GM19099 (cell line): Measurements from ENCODE around the gene UNC93B1.

ENCODE experiments used
- POLR2A ChIP-seq: IDR thresholded peaks from 3 replicates; pipeline ENCODE4 v1.6.1; 2011; ENCODE audit warnings: low read depth; ENCODE audit not compliant: insufficient read length; ENCODE audit errors: extremely low read depth

Gene UNC93B1

GRCh38 chr11:68009391-68010089 is 5.6 kb upstream of the UNC93B1 start:
- no peak for TF ChIP-seq POLR2A

- TF ChIP-seq POLR2A = no peak
These were observed 4.8 kb upstream of the UNC93B1 start for GRCh38 chr11:68008381-68009337.

- TF ChIP-seq POLR2A = no peak
These were observed 3.8 kb upstream of the UNC93B1 start for GRCh38 chr11:68007498-68008380.

- TF ChIP-seq POLR2A = no peak
These were observed 2.8 kb upstream of the UNC93B1 start for GRCh38 chr11:68006606-68007166.

GRCh38 chr11:68004551-68005335 is 846 bp upstream of the UNC93B1 start:
- no peak for TF ChIP-seq POLR2A

GRCh38 chr11:68002938-68003845 is 705 bp downstream of the UNC93B1 start:
- TF ChIP-seq POLR2A = no peak

GRCh38 chr11:68002575-68002937 is 1.3 kb downstream of the UNC93B1 start:
- TF ChIP-seq POLR2A = no peak

- TF ChIP-seq POLR2A = no peak
These were observed 4.2 kb downstream of the UNC93B1 start for GRCh38 chr11:67999704-68000103.

- TF ChIP-seq POLR2A = no peak
These were observed 4.7 kb downstream of the UNC93B1 start for GRCh38 chr11:67999201-67999629.

GRCh38 chr11:67998150-67999045 is 5.5 kb downstream of the UNC93B1 start:
- no peak for TF ChIP-seq POLR2A

GRCh38 chr11:67997475-67997921 is 6.4 kb downstream of the UNC93B1 start:
- TF ChIP-seq POLR2A = no peak
